Colonic mucosa (tissue), 2 donors: ENCODE results near the gene RPUSD3. TPM values are rescaled to one million over a fixed set of nuclear protein-coding genes. Genes with fewer than 3 reads are reported as not detected.

Experiments
- total RNA-seq, 2 donors: library from RNA; stranded (reverse); fragmentation: NEBNext Ultra II Directional in 1 of 2; extraction: Animal tissue kit (Norgen Biotek cat#: 25700) in 1 of 2; gene quantifications; one replicate each; pipeline ENCODE4 v1.2.1, GENCODE V29; 2021
- donor health status: DM: no; HTN: no; CAD: no.
- donor health status: DM: no; HTN: no; CAD: no.

The RPUSD3 gene
- total RNA-seq, 2 donors from 2014 or later: 24.8 to 42.9 TPM

Other genes starting within 250 kb of the RPUSD3 start
- 10 to 100 TPM; 35.9 to 36.3 TPM for gene MTMR14, start 194.5 kb downstream of the RPUSD3 start, total RNA-seq
- gene CPNE9, start 140.2 kb downstream of the RPUSD3 start, total RNA-seq: not detected
- 10 to 100 TPM; 13.6 to 18.7 TPM for gene BRPF1, start 112.3 kb downstream of the RPUSD3 start, total RNA-seq
- 10 to 100 TPM; 19.1 to 24.9 TPM for gene OGG1, start 94.1 kb downstream of the RPUSD3 start, total RNA-seq
- 10 to 100 TPM in 1 of 2 donors, 1 to 10 TPM in 1; 7.8 to 16.5 TPM for gene CAMK1, start 74.1 kb downstream of the RPUSD3 start, total RNA-seq
- 10 to 100 TPM; 60.1 to 66.4 TPM for gene TADA3, start 51.5 kb downstream of the RPUSD3 start, total RNA-seq
- 100 to 1,000 TPM; 221 to 228 TPM for gene ARPC4, start 50.9 kb downstream of the RPUSD3 start, total RNA-seq
- gene TTLL3, start 33.7 kb downstream of the RPUSD3 start, total RNA-seq: 10 to 100 TPM; 25.0 to 28.7 TPM
- 1 to 10 TPM; 4.5 to 8.9 TPM for gene CIDEC, start 36.2 kb upstream of the RPUSD3 start, total RNA-seq
- 10 to 100 TPM; 43.7 to 51.2 TPM for gene JAGN1, start 46.6 kb upstream of the RPUSD3 start, total RNA-seq
- gene IL17RE, start 58.8 kb upstream of the RPUSD3 start, total RNA-seq: 10 to 100 TPM; 66.4 to 71.4 TPM
- gene IL17RC, start 73.1 kb upstream of the RPUSD3 start, total RNA-seq: 10 to 100 TPM; 21.2 to 26.8 TPM
- gene CRELD1, start 89.8 kb upstream of the RPUSD3 start, total RNA-seq: 10 to 100 TPM; 23.3 to 40.4 TPM
- 1 to 10 TPM in 1 of 2 donors, under 1 TPM in 1; 0.96 to 1.1 TPM for gene PRRT3, start 108.4 kb upstream of the RPUSD3 start, total RNA-seq
- 10 to 100 TPM; 80.2 to 85.9 TPM for gene EMC3, start 142.8 kb upstream of the RPUSD3 start, total RNA-seq
- gene FANCD2, start 182.4 kb upstream of the RPUSD3 start, total RNA-seq: 10 to 100 TPM in 1 of 2 donors, 1 to 10 TPM in 1; 6.9 to 31.1 TPM